Colonic mucosa (tissue), 4 donors: ENCODE data around the gene TP53BP2. TPM values are rescaled to one million over a fixed set of nuclear protein-coding genes. Genes with fewer than 3 reads are reported as not detected.

Source experiments
- DNase-seq: peaks from one replicate; pipeline ENCODE4 v3.0.0-alpha.2; 2020
- H3K27ac ChIP-seq: fragments of 200-600 bp; one replicate; pipeline ENCODE4 v1.8.0; 2021
- H3K27me3 ChIP-seq: fragments of 200-600 bp; one replicate; pipeline ENCODE4 v1.8.0; 2021
- H3K36me3 ChIP-seq: fragments of 200-600 bp; one replicate; pipeline ENCODE4 v1.8.0; 2021
- H3K4me1 ChIP-seq: fragments of 200-600 bp; one replicate; pipeline ENCODE4 v1.8.0; 2021; ENCODE audit warnings: mild to moderate bottlenecking
- H3K4me3 ChIP-seq: fragments of 200-600 bp; one replicate; pipeline ENCODE4 v1.8.0; 2021
- H3K9ac ChIP-seq, 2 donors: one replicate each; pipeline ENCODE4 v1.7.0; 2013; ENCODE audit warnings: control low read depth in 2 of 2, low read depth in 2 of 2, low read length in 2 of 2
- H3K9me3 ChIP-seq: fragments of 200-600 bp; one replicate; pipeline ENCODE4 v1.8.0; 2021
- intact Hi-C: fragments of 100-400 bp; cut with DNase I; formaldehyde crosslinking; loops from one replicate; pipeline ENCODE4 v1.14.1; 2022
- total RNA-seq, 2 donors: library from RNA; stranded (reverse); fragmentation: NEBNext Ultra II Directional in 1 of 2; extraction: Animal tissue kit (Norgen Biotek cat#: 25700) in 1 of 2; gene quantifications; one replicate each; pipeline ENCODE4 v1.2.1, GENCODE V29; 2021
- TF ChIP-seq, protein P1 (sequence below): fragments of 200-600 bp; IDR thresholded peaks from one replicate; pipeline ENCODE4 v1.8.0; 2022; ENCODE audit warnings: antibody characterized with exemption, mild to moderate bottlenecking
- donor health status: healthy.
- donor health status: DM: no; HTN: no; CAD: no.
- donor health status: DM: no; HTN: no; CAD: no.

Gene TP53BP2
- total RNA-seq, 2 donors from 2014 or later, result 28.8 to 39.6 TPM

DNA sequence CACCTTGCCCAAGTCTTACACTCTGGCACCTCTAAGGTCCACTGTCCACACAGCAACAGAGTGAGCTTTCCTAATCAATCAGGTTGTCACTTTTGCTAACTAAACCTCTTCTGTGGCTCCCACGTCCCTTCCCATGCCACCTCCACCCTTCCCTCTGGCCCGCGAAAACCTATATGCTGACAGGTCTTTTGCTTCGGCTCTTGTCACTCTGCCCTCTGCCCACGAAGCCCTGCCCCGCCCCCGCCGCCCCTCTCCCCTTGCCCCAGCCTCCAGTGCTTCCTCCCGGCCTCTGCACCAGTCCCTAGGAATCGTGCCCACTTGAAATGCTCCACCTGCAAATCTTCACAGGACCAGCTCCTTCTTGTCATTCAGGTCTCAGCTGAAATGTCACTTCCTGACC lies 8.1 kb downstream of the TP53BP2 start:
- H3K27ac ChIP-seq, result no peak overlapping the region

DNA sequence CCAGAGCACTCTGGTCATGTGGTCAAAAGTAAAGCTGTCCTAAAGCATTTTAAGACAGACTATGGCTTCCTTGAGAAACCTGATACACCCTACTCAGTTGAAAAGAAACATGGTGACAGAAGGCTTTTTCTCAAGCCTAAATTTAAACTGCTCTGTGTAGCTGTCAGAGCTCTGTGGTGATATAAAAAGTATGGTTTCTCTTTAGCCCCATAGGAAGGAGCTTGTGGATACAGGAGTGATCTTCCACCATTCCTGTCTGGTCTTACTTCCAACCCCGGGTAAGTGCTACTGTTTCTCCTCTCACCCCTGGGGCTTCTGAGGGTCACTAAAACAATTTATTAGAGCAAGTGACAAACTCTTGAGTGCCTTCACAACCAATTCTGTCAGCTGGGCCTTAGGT lies 8.5 kb downstream of the TP53BP2 start:
- Histone ChIP-seq H3K27ac (no peak overlapping the region), H3K4me1 (peaks cover under 1% of the 10 kb centered on the region)

More for the DNA sequence above, 8.1 kb downstream of the TP53BP2 start:
- Histone ChIP-seq H3K9ac (no peak overlapping the region), H3K36me3 (no peaks in the 10 kb centered on the region), H3K9me3 (no peaks in the 10 kb centered on the region), H3K27me3 (no peaks in the 10 kb centered on the region), H3K4me3 (no peak overlapping the region), H3K4me1 (no peaks in the 10 kb centered on the region)
- TF ChIP-seq, protein P1, sequence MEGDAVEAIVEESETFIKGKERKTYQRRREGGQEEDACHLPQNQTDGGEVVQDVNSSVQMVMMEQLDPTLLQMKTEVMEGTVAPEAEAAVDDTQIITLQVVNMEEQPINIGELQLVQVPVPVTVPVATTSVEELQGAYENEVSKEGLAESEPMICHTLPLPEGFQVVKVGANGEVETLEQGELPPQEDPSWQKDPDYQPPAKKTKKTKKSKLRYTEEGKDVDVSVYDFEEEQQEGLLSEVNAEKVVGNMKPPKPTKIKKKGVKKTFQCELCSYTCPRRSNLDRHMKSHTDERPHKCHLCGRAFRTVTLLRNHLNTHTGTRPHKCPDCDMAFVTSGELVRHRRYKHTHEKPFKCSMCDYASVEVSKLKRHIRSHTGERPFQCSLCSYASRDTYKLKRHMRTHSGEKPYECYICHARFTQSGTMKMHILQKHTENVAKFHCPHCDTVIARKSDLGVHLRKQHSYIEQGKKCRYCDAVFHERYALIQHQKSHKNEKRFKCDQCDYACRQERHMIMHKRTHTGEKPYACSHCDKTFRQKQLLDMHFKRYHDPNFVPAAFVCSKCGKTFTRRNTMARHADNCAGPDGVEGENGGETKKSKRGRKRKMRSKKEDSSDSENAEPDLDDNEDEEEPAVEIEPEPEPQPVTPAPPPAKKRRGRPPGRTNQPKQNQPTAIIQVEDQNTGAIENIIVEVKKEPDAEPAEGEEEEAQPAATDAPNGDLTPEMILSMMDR, result no peak
- no peak for DNase-seq
- intact Hi-C loops, result no loop called here

DNA sequence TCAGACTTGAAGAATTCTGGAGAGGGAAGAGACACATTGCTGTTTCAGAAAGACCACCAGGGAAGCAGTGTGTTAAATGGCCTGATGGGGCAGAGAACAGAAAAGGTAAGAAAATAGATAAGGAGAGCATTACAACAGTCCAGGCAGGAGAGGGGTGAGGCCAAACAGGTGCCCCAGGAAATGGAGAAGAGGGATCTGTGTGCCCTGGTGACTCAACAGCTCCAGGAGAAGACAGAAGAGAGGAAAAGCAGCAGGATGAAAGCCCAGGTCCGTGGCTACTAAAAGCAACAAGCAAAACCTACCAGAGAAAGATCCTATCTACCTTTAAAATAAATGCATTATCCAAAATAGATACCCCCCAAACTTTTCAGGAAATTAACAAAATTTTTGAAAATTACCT lies 9.2 kb downstream of the TP53BP2 start:
- TF ChIP-seq, protein P1, result no peak
- H3K27ac ChIP-seq, result no peak overlapping the region
- no peak overlapping the region for H3K9ac ChIP-seq
- H3K27me3 ChIP-seq, result no peaks in the 10 kb centered on the region
- intact Hi-C loops, result no loop called here
- H3K4me1 ChIP-seq, result peaks cover 7% of the 10 kb centered on the region
- no peaks in the 10 kb centered on the region for H3K36me3 ChIP-seq
- H3K9me3 ChIP-seq, result no peaks in the 10 kb centered on the region
- H3K4me3 ChIP-seq, result no peak overlapping the region
- no peak for DNase-seq

More for the DNA sequence above, 8.5 kb downstream of the TP53BP2 start:
- Histone ChIP-seq H3K4me3 (no peak overlapping the region), H3K36me3 (no peaks in the 10 kb centered on the region), H3K9me3 (no peaks in the 10 kb centered on the region), H3K9ac (no peak overlapping the region), H3K27me3 (no peaks in the 10 kb centered on the region)
- no peak for DNase-seq
- TF ChIP-seq, protein P1, result no peak
- intact Hi-C loops, result no loop called here

DNA sequence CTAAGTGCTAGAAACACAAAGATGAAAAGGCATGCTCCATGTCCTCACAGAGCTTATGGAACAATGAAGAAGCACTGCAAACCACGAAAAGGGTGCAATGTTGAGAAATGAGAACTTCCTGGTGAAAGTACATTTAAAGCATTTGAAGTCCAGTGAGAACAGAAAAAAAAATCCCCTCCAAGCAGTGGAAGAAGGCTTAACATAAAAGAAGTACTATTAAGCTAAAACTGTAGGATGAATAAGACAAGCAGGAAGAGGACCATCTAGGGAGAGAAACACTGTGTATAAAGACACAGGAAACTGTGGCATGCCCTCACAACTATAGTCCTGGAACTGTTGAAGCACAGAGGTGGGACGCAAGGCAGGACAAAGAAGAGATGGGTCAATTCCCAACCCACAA lies 10.0 kb downstream of the TP53BP2 start:
- no peak overlapping the region for H3K27ac ChIP-seq
- TF ChIP-seq, protein P1, result no peak

DNA sequence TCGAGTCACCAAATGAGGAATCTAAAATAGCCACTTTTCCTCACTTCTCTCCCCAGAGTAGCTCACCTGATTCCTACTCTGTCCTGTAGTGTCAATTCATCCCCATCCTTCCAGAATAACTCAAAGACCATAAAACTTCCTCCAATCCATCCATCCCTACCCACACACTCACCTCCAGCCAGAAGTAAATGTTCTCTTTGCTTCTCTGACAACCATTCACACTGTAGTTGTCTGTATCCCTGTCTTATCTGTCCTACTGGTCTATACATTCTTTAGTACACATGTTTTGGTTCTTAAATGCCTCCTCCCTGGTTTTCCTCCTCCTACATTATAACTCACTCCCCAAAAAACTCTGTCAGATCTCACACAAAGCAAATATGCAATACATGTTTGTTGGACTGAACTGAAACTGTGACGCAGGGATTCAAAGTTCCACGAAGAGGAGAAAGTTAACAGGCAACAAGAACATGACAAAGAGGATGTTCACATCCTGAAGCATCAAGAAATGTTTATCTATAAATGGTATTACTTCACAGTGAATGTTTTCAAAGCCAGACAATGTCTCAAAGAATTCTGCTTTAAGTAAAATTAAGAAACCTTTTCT lies 11.0 kb downstream of the TP53BP2 start:
- Histone ChIP-seq H3K4me1 (peaks cover 8% of the 10 kb centered on the region), H3K36me3 (no peaks in the 10 kb centered on the region), H3K27me3 (no peaks in the 10 kb centered on the region), H3K9ac (no peak overlapping the region), H3K27ac (no peak overlapping the region), H3K9me3 (no peaks in the 10 kb centered on the region), H3K4me3 (no peak overlapping the region)
- intact Hi-C loops, result no loop called here
- TF ChIP-seq, protein P1, result no peak
- DNase-seq, result no peak

More for the DNA sequence above, 10.0 kb downstream of the TP53BP2 start:
- no peak overlapping the region for H3K9ac ChIP-seq
- H3K9me3 ChIP-seq, result no peaks in the 10 kb centered on the region
- H3K36me3 ChIP-seq, result no peaks in the 10 kb centered on the region
- intact Hi-C loops, result no loop called here
- DNase-seq, result no peak
- H3K4me3 ChIP-seq, result no peak overlapping the region
- H3K27me3 ChIP-seq, result no peaks in the 10 kb centered on the region
- H3K4me1 ChIP-seq, result peaks cover 8% of the 10 kb centered on the region
